Left kidney (tissue), 8 donors: Measurements from ENCODE around the gene PTPN12. TPM values are rescaled to one million over a fixed set of nuclear protein-coding genes. Genes with fewer than 3 reads are reported as not detected.
"Not testable (repeated sequence)": the region's sequence is repeated elsewhere in the genome, so short reads cannot be mapped to it uniquely, and the experiment has no call there.

Experiments used
- DNase-seq: peaks from one replicate; pipeline ENCODE4 v3.0.0-alpha.2; 2013
- long read RNA-seq, 8 donors: transcript quantifications; one replicate each; lab custom pipeline, GENCODE V29; 2026
- polyA plus RNA-seq: library from polyadenylated mRNA; unstranded; fragments of 120-200 nt; gene quantifications from one replicate; pipeline ENCODE4 v1.2.1, GENCODE V29; 2013; ENCODE audit not compliant: insufficient read length

Gene PTPN12
- polyA plus RNA-seq, result 113 TPM
- long read RNA-seq, donor 1, partial matches to known transcripts, result 53 of 54 reads
- long read RNA-seq, donor 1, other reads (novel, unspliced or antisense), result 0 of 54 reads
- long read RNA-seq, donor 2, partial matches to known transcripts, result 36 of 40 reads
- long read RNA-seq, donor 2, other reads (novel, unspliced or antisense), result 0 of 40 reads
- long read RNA-seq, donor 3, partial matches to known transcripts, result 22 of 27 reads
- long read RNA-seq, donor 3, other reads (novel, unspliced or antisense), result 0 of 27 reads
- long read RNA-seq, donor 4, result 0 reads
- long read RNA-seq, donor 5, transcript PTPN12-201 (18 exons, 3,406 nt), result major isoform, 5 of 19 reads
- long read RNA-seq, donor 5, partial matches to known transcripts, result 12 of 19 reads
- long read RNA-seq, donor 5, other reads (novel, unspliced or antisense), result 0 of 19 reads
- long read RNA-seq, donor 6, partial matches to known transcripts, result 6 of 9 reads
- long read RNA-seq, donor 6, other reads (novel, unspliced or antisense), result 0 of 9 reads
- long read RNA-seq, donor 7, partial matches to known transcripts, result 23 of 28 reads
- long read RNA-seq, donor 7, other reads (novel, unspliced or antisense), result 0 of 28 reads
- long read RNA-seq, donor 8, partial matches to known transcripts, result 0 of 1 reads
- long read RNA-seq, donor 8, other reads (novel, unspliced or antisense), result 0 of 1 reads

DNA sequence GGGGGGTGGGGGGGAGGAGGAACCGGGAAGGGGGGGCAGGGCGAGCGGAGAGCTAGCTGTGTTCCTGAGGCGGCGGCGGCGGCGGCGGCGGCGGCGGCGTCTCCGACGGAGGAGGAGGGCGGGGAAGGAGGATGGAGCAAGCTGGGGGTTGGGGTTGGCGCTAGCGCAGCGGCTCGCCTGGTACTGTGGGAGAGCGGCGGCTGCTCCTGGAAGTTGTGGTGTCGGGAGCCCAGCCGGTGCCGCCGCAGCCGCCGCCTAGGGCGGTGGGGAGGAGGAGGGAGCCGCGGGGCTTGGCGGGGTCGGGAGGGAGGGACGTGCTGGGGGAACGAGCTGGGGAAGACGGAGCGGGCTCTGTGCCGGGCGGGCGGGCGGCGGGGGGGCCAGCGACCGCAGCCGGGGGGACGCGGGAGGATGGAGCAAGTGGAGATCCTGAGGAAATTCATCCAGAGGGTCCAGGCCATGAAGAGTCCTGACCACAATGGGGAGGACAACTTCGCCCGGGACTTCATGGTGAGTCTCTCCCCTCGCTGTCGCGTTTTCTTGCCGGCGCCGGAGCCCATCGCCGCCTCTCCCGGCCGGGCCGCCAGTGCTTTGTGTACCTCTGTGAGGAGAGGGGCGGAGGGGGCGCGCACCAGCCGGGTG, at the start of gene PTPN12:
Gene PTPN12, plus strand, starts transcription at position 160 of the 642 bp plus-strand sequence. Its CDS starts 252 bp downstream, at position 412.
- peak; percentile 39 for DNase-seq

DNA sequence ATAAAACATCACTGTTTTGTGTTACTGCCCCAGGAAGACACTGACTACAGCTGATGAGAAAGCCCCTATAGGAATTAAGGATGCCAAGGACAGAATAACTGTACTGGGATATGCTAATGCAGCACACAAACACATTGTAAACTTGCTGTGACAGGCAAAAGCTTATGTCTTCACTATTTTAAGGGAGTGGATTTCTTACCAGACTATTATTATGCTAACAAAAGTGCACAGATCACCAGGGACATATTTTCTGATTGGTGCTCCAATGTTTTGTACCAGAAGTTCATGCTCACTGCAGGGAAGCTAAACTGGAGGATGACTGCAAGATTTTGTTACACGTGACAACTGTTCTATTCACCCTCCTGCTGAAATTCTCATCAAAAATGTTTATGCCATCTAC, 48.1 kb upstream of the PTPN12 start:
- no peak for DNase-seq

DNA sequence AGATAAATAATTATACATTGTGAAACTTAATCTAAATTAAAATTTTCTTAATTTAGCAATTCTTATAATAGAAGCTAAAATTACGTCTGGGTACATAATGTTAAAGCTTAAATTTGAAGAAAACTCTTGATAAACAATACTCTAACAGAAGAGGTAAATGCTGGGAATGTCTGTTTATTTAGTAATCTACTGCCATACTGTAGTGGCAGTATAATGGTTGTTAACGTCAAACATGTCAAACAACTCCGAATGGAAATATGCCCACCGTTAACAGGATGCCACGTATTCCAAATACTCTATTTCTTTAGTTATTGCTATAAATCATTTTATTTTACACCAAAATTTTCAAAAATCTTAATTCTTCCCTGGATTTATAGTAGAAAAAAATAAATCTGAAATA, 40.0 kb upstream of the PTPN12 start:
- no peak for DNase-seq

DNA sequence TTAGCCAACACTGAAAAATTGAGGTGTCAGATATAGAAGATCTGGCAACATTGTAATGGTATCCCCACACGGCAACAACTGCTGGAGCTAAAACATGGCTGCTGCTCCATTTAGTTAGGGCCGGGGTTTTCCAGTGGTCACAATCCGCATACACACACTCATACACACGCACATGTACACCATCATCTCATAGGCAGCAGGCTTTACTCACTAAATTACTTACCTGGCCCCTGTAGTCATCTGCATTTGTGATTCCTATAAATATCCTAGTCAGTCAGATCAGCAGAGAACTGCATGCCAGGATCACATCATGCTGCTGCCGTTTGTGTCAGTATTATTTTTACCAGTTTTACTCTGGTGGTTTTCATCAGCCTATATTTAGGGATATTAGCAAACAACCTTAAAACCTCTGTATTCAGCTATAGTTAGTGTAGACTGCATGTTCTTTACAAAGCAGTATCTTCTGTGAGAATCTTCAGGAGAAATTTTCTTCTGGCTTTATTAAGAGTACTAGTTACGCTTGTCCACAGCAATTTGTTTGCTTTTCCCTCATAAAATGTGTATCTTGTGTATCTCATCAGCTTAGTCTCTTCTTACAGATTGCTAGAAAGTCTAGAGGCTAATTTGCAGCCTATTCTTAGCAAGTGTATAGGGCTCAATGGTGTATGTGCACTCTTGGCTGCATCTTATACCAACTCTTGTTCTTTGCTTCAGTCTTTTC, 38.3 kb upstream of the PTPN12 start:
- no peak for DNase-seq

GRCh38 chr7:77501192-77501515, 35.9 kb upstream of the PTPN12 start:
- no peak for DNase-seq

GRCh38 chr7:77504951-77505350, 32.1 kb upstream of the PTPN12 start:
- DNase-seq, result no peak

DNA sequence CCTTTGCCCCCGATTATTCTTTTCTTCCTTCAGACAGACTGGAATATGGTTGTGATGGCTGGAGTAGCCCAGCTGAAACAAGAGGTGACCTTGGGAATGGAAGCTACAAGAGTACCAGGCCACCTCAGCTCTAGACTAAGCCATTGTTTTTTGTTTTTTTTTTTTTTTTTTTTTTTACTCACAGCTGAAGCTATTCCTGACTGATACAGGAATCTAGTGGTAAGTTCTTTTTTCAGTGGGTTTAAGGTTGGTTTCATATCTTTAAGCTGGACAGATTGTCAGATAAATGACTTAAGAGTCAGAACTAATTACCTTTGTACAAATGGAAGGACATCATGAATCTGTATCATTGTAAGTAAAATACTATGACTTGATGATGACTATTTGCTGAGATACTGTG, 30.2 kb upstream of the PTPN12 start:
- no peak for DNase-seq

- not testable (repeated sequence) for DNase-seq
These were observed 24.0 kb upstream of the PTPN12 start for GRCh38 chr7:77513002-77513670.

GRCh38 chr7:77516085-77516484, 21.0 kb upstream of the PTPN12 start:
- DNase-seq, result no peak

- no peak for DNase-seq
These were observed 16.8 kb upstream of the PTPN12 start for GRCh38 chr7:77520261-77520660.

DNA sequence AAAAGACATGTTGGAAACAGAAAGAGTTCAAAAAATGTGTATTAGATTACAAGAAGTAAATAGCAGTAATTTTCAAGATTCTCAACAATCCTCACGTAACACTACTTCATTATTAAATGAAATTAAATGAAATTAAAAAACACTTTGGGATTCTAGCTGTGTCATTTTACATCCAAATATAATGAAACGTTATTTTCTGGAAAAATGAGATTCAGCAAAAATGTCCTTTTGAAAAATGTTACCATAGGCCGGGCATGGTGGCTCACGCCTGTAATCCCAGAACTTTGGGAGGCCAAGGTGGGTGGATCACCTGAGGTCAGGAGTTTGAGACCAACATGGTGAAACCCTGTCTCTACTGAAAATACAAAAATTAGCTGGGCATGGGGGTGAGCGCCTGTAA, 15.6 kb upstream of the PTPN12 start:
- not testable (repeated sequence) for DNase-seq

- DNase-seq, result no peak
These were observed 12.4 kb upstream of the PTPN12 start for GRCh38 chr7:77524731-77525130.

GRCh38 chr7:77525231-77525630, 11.9 kb upstream of the PTPN12 start:
- DNase-seq, result no peak

DNA sequence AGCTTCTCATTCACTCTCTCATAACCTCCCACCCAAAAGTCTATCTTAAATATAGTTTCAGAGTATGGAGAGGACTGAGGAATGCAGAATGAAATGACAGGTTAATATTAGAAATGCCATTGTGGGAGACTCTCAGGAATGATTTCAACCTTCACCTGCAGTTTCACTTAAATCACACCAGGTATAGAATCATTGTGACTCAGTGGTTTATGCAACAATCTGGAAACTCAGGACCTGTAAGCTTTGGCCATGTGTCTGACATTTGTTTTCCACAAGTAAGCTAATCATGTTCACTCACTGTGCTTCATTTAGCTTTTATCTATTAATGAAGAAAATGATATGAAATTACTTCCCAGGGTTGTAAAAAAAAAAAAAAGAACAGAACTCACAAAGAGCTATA, 8.7 kb upstream of the PTPN12 start:
- DNase-seq, result no peak

DNA sequence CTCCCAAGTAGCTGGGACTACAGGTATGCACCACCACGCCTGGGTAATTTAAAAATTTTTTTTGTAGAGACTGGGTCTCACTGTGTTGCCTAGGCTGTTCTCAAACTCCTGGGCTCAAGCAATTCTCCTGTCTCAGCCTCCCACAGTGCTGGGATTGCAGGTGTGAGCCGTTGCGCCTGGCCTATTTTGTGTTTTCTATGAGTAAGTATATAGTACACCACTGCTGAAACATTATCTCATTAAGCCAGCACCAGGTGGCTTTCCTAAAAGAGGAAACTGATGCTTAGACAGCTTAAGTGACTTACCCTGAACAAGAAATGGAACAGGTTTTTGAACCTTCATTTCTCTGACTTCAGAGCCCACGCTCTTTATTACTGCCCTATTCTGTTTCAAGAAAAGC, 7.8 kb upstream of the PTPN12 start:
- DNase-seq, result no peak

- no peak for DNase-seq
These were observed 6.1 kb upstream of the PTPN12 start for GRCh38 chr7:77531038-77531437.

- no peak for DNase-seq
These were observed 4.8 kb upstream of the PTPN12 start for GRCh38 chr7:77532247-77532646.

- DNase-seq, result not testable (repeated sequence)
These were observed 4.4 kb upstream of the PTPN12 start for GRCh38 chr7:77532732-77533131.

DNA sequence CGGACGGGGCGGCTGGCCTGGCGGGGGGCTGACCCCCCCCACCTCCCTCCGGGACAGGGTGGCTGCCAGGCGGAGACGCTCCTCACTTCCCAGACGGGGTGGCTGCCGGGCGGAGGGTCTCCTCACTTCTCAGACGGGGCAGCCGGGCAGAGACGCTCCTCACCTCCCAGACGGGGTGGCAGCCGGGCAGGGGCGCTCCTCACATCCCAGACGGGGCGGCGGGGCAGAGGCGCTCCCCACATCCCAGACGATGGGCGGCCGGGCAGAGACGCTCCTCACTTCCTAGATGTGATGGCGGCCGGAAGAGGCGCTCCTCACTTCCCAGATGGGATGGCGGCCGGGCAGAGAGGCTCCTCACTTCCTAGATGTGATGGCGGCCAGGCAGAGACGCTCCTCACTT, 3.0 kb upstream of the PTPN12 start:
- not testable (repeated sequence) for DNase-seq

GRCh38 chr7:77536017-77536412, 1.1 kb upstream of the PTPN12 start:
- DNase-seq, result no peak

DNA sequence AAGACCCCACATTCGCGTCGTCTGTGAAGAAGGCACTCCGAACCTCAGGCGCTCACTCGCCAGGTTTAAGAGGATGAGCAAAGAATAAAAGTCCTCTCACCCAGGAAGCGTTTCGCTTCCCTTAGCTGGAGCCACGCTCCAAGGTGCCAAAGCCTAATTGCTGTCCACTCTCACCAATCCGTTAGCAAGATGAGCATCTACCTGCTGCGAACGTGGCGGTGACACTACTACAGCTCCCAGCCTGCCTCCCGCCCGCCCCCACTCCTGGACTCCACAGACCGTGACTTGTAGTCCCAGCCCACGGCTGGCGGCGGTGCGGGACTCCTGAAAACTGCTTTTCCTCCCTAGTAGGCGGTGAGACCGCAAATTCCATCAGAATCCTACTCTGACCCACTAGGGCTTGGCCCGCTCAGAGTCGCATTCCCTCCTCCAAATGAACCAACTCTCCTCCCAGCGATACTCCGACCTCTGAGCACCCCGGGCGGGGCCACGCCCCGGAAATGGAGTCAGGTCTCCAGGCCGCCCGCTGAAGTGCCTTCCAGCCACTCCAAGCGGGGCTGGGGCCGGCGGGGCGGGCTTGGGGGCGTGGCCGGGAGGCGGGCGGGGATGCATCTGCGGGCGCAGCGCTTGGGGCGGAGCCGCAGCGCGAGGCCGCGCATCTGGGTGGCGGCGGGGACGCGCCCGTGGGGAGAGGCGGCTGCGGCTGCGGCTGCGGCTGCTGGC, 521 bp upstream of the PTPN12 start:
- peak; percentile 95 for DNase-seq
